ENCODE measurements around the gene PHKB. TPM values are rescaled to one million over a fixed set of nuclear protein-coding genes. Genes with fewer than 3 reads are reported as not detected.

Gene PHKB
- total RNA-seq, 1 donor from 2014 or later = 14.6 TPM

DNA sequence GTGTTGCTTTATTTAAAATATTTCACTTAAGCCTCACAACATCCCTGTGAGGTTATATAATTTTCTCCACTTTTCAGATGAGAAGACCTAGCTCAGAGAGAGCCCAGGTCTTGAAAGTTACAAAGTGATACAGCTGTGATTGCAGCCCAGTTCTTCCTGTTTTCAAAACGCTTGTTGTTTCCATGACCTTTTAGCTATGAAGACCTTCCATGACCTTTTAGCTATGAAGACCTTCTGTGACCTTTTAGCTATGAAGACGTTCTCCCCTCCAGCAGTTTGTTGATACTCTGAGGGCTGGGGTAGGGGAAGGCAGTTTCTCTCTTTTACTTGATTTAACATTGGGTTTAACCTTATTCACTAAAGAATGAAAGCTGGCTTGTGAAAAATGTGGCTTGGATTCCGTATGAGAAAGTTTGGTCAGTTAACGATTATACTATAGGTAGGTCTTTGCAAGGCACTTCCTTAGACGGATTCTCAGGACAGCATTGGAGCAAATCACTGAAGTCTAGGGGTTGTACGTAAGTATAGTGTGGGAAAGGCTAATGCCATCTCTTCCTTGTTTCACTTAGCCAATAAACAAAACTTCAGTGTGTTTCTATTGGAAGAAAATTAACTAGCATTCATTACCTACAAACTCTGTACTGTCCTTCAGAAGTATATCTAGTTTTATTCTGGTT lies 20.7 kb downstream of the PHKB start:
- Histone ChIP-seq H3K4me1 (no peaks in the 10 kb centered on the region), H3K36me3 (no peaks in the 10 kb centered on the region), H3K27me3 (no peaks in the 10 kb centered on the region), H3K27ac (no peak overlapping the region), H3K4me3 (no peak overlapping the region), H3K9me3 (no peaks in the 10 kb centered on the region)
- intact Hi-C loops (cut with DNase I) = no loop called here
- TF ChIP-seq, protein P1, sequence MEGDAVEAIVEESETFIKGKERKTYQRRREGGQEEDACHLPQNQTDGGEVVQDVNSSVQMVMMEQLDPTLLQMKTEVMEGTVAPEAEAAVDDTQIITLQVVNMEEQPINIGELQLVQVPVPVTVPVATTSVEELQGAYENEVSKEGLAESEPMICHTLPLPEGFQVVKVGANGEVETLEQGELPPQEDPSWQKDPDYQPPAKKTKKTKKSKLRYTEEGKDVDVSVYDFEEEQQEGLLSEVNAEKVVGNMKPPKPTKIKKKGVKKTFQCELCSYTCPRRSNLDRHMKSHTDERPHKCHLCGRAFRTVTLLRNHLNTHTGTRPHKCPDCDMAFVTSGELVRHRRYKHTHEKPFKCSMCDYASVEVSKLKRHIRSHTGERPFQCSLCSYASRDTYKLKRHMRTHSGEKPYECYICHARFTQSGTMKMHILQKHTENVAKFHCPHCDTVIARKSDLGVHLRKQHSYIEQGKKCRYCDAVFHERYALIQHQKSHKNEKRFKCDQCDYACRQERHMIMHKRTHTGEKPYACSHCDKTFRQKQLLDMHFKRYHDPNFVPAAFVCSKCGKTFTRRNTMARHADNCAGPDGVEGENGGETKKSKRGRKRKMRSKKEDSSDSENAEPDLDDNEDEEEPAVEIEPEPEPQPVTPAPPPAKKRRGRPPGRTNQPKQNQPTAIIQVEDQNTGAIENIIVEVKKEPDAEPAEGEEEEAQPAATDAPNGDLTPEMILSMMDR (IDR thresholded peaks at IDR 0.05) = no peak
- no peak for DNase-seq (ENCODE audit: low spot score in 2 of 2)

DNA sequence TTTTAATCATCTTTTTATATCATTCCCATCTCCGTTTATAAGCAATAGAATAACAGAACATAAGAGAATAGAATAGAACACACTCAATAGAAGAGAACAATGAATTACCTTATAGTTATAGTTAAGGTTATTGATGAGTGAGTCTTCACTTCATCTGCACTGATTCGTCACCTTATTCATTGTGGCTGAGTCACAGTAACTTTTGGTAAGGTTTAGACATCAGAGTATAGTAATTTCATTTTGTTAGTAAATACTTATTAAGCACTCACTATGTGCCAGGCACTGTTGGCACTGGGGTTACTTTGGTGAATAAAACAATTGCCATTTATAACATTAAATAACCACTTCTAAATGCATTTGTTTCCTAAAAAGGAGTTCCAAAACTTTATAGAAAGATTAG lies 22.5 kb downstream of the PHKB start:
- H3K4me1 ChIP-seq = no peaks in the 10 kb centered on the region
- no peak overlapping the region for H3K4me3 ChIP-seq
- H3K36me3 ChIP-seq = no peaks in the 10 kb centered on the region
- peaks cover 0 to 8% of the 10 kb centered on the region in 2 donors for H3K9me3 ChIP-seq
- intact Hi-C loops (cut with DNase I) = no loop called here
- TF ChIP-seq, protein P1 (IDR thresholded peaks at IDR 0.05) = no peak
- no peak overlapping the region for H3K27ac ChIP-seq
- no peaks in the 10 kb centered on the region for H3K27me3 ChIP-seq
- DNase-seq (ENCODE audit: low spot score in 2 of 2) = no peak

DNA sequence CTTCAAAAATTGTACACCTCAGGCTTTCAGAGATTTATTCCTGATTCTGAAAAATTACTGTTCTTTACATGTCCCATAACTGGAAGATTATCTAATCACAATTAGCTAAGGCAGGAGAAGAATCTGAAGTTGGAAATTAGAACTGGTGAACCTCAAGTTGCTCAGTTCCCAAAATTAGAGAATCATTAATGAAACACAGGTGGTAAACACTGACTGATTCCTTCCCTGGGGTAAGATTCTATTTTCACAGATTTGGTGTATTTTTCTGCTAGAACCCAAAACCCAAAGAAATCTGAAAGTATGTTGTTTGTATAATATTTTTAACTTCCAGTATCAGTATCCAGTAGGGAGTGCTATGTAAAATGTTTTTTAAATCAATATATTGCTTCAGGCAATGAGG lies 25.7 kb downstream of the PHKB start:
- Histone ChIP-seq H3K27me3 (no peaks in the 10 kb centered on the region), H3K36me3 (no peaks in the 10 kb centered on the region), H3K4me1 (no peaks in the 10 kb centered on the region), H3K9me3 (peaks cover 4 to 22% of the 10 kb centered on the region in 2 donors), H3K27ac (no peak overlapping the region), H3K4me3 (no peak overlapping the region)
- intact Hi-C loops (cut with DNase I) = no loop called here
- TF ChIP-seq, protein P1 (IDR thresholded peaks at IDR 0.05) = no peak
- DNase-seq (ENCODE audit: low spot score in 2 of 2) = no peak

DNA sequence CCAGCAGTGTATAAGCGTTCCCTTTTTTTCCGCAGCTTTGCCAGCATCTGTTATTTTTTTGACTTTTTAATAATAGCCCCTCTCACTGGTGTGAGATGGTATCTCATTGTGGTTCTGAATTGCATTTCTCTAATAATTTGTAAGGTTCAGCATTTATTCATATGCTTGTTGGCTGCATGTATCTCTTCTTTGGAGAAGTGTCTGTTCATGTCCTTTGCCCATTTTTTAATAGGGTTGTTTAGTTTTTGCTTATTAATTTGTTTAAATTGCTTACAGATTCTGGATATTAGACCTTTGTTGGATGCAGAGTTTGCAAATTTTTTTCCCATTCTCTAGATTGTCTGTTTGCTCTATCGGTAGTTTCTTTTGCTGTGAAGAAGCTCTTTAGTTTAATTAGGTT lies 26.9 kb downstream of the PHKB start:
- Histone ChIP-seq H3K9me3 (peaks cover 4 to 22% of the 10 kb centered on the region in 2 donors), H3K27me3 (no peaks in the 10 kb centered on the region), H3K4me3 (no peak overlapping the region), H3K27ac (no peak overlapping the region), H3K36me3 (no peaks in the 10 kb centered on the region), H3K4me1 (peaks cover 6 to 7% of the 10 kb centered on the region in 2 donors)
- TF ChIP-seq, protein P1 (IDR thresholded peaks at IDR 0.05) = no peak
- no peak for DNase-seq (ENCODE audit: low spot score in 2 of 2)
- intact Hi-C loops (cut with DNase I) = no loop called here

DNA sequence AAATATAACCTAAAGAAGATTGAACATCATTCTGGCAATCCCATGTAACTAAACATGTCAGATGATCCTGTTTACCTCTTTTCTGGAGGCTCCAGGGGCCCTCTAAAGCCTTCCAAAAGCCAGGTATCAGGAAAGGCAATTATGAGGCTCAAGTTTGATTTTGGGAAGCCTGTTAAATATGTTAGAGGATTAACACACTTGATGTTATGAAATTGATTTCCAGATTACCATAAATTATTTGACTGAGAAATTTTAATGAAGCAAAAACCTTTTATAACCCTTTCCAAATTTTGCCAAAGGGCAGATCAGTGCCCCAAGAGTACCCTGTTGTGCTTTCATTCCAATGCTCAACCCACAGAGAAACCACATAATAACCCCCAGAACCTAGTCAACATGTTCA lies 29.3 kb downstream of the PHKB start:
- Histone ChIP-seq H3K4me1 (peaks cover 6 to 11% of the 10 kb centered on the region in 2 donors), H3K27ac (no peak overlapping the region), H3K36me3 (no peaks in the 10 kb centered on the region), H3K4me3 (no peak overlapping the region), H3K27me3 (no peaks in the 10 kb centered on the region), H3K9me3 (peaks cover 4 to 22% of the 10 kb centered on the region in 2 donors)
- intact Hi-C loops (cut with DNase I) = no loop called here
- TF ChIP-seq, protein P1 (IDR thresholded peaks at IDR 0.05) = no peak
- no peak for DNase-seq (ENCODE audit: low spot score in 2 of 2)

All from ascending aorta (tissue), 2 donors.